GM19239 (cell line): ENCODE data around the gene SORCS2.

Experiments
- DNase-seq: peaks from one replicate; pipeline ENCODE4 v3.0.0; 2011; ENCODE audit warnings: low spot score; ENCODE audit not compliant: insufficient read length
- FAIRE-seq: peaks from 2 replicates; lab custom pipeline; 2011; peaks lifted over from hg19 to GRCh38; lab: Jason Lieb, UNC

The SORCS2 gene

DNA sequence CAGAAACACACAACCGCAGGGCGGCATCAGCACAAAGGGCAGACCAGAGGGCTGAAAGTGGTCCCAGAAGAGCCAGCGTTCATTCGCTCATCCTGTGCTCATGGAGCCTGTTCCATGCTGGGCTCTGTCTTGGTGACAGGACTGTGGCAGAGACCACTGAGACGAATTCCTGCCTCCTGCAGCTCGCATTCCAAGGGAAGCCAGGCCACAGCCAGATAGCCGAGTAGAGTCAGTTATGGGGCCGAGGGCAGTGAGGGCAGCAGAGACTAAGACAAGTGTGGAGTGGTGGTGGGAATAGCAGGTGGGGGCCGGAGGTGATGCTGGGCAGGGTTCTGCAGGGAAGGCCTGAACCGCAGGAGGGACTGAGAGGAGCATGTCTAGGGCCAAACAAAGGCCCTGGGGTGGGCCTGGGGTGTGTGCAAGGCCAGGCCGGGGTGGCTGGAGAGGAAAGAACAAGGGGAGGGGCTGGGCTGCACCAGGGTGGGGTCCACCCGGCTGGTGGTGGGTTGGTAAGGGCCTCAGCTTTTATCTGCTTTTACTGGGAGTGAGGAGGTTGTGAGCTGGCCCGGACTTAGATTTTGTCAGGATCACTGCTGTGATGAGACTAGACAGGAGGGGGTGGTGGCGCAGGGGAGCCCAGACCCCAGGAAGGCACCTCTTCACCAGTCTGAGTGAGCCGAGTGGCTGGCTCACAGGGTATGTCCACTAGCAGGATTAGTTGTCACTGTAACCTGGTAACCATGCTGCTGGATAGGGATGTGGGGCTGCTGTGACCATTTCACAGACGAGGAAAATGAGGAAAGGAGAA, 236.1 kb downstream of the SORCS2 start:
- FAIRE-seq (no peak), DNase-seq (no peak)

DNA sequence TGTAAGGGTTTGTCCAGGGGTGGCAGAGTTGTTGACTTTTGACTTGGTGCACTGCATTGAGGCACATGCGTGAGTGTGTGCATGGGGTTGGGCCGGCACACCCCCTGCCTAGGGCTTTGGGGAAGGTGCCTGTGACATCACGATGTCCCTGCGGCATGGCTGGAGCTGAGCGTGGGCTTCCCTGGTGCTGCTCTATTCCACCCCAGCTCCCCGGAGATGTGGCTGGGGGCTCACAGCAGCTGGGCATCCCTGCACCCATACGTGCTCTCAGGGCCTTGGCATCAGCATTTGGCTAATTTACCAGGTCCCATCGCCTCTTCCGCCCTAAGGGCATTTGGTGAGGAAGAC, 236.7 kb downstream of the SORCS2 start:
- DNase-seq: no peak
- no peak for FAIRE-seq

DNA sequence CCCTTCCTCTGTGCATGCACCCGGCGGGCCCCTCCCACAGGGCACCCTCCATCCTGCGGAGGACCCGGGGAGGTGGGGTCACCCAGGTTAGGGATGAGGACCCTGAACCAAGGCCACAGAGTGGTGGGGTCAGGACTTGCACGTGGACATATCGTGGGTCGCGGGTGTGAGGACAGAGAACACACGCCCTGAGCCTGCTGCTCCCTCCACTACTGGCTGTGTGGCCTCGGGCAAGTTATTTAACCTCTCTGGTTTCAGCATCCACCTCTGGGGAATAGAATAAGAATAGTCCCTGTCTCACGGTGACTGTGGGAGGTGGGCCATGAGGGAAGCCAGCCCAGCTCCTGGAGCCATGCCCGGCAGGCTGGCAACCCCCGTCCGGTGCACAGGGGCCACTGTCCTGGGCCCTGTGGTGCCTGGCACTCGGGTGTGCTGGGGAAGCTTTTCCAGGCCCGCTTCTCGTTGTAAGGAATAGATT, 237.3 kb downstream of the SORCS2 start:
- FAIRE-seq: no peak
- no peak for DNase-seq

DNA sequence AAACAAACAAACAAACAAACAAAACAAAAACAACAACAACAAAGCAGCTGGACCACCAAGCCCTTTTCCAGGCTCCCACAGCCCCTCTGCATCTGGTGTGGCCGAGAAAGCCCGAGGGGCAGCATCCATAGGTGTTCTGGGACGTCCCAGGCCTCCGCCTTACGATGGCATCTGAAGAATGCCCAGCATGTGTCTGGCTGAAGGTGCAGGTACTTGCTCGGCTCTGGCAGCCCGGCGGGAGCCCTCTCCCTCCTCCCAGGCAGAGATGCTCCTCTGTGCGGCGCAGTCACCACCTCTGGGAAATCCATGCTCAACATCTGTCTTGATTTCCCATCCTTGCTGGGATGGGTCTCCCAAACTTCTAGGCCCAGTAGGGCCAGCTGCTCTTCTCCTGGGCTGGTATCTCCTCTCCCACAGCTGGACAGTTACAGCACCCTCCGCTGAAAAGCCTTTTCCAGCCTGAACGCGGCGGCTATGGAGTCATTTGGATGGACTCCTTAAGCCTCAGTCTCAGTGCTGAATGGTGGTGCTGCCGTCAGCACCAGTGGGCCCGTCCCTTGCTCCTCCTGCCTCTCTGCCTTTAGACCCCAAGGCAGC, 238.1 kb downstream of the SORCS2 start:
- DNase-seq: no peak
- FAIRE-seq: no peak

DNA sequence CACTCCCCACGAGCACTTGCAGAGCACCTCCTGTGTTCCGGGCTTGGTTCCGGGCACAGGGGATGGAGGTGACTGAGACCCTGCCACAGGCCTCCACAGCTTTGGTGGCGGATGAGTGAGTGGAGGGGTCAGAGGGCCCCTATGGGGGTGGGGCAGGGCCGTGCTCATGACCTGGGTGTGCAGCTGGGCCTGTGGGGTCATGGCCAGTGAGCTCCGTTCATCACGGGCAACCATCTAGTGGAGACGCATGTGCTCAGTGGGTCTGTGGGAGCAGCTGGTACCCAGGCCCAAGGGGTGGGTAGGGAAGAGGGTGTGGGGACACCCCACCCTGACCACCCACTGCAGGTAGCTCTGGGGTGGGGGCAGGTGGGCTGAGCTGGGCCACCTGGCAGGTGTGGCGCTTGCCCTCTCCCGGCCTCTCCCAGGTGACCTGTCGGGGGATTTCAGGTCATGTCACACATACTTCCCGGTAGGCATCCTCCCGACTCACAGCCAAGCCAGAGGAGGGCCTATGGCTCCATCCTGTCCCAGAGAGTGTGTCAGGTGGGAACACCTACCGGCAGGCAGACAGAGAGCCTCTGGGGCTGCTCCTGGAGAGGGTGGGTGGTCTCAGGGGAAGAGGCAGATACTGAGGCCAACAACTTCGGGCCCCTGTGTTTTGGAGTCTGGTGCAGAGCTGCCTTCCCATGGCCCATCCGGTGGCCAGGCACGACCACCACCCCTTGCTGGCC, 238.8 kb downstream of the SORCS2 start:
- FAIRE-seq (no peak), DNase-seq (no peak)

DNA sequence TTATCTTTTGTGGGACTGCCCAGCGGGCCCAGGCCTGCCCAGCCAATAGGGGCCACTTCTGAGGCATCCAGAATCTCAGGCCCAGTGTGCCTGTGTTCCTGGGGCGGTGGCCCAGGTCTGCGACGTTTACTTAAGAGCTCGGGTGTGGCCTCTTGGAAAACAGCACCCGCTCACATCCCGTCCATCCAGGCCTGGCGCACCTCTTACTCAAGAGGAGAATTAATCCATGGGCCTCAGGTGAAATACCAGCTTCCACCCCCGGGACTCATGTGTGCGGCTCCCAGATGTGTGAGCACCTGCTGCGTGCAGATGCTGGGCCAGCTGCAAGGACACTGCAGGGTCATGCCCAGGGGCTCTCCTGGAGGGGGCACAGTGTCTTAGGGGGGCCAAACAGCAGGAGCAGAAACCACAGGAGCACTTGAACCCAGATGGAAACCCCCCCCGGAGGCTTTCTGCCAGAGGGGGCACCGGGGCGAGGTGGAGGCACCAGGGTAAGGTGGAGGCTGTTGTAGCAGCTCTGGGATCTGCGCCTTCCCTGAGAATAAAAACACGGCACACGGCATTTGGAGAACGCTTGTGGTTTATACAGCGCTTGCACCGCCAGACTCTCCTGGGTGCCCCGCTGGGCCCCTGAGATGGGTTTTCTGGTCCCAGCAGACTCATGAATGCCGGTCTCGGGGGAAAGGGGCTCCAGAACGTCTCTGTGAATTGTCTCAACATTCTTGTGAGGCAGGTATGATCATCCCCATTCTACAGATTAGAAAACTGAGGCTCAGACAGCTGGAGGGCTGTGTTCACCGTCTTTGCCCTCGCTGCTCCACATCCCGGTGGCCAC, 239.6 kb downstream of the SORCS2 start:
- DNase-seq: no peak
- no peak for FAIRE-seq

DNA sequence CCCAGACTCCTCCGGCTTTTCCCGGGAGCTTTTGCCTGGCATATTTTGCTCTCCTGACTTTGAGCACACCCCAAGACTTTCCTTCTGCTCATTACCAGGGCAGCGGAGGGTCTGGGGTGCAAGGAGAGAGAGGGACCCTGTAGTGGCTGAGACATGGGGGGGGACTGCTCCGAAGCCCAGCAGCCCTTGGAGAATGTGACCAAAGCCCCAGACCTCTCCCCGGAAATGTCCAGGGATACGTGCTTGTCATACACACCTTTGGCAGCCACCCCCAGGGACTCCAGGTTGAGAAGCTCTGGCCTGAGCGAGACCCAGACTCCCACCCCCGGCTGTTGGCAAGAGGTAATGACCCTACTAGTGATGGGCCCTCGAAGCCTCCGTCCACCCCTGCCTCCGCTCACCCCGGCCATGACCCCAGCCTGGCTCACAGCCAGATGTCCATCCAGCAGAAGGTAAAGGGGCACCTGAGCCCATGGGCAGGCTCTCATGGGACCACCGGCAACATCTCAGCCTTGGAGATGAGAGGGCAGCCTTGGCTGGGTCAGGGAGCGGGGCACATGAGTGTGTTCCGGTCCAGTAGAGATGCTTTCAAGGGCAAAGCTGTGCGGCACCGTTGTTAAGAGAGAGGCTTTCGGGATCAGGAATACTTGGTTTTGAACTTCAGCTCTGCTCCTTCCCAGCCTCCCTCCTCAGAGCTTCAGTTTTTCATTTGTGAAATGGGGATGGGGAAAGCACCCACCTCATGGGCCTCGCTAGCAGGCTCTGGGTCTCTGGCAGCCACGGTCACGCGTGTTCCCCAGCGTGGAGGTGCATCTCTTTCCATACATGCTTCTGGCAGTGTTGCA, 240.4 kb downstream of the SORCS2 start:
- DNase-seq (no peak), FAIRE-seq (no peak)

DNA sequence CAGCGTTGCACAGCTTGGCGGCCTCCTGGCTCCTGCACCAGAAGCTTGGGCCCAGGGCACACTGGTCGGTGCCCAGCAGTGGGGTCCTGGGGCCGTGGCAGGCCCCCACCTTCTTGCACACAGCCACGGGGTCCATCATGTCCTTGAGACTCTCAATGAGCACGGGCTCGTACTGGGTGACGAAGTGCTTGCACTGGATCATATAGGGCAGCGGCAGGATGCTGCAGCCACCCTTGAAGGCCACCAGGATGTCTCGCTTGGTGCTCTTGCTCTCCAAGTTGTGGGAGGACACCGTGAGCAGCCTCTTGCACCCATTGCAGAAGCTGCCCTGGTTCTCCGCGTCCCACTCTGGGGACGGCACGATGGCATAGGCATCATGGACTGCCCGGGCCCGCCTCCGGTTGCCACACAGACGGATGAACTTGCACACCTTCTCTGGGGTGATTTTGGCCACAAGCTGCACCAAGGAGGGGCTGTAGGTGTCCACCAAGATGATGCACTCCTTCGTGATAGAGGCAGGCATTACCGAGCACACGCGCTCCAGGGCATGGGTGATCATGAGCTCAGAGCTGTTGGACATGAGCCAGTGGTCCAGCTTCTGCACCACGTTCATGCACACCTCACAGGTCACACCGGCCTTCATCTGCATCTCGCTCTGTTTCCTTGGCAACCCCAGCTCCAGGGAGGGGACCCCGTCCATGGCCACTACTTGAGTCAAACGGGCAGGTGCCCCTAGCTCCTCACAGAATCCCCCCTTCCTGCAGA, 241.2 kb downstream of the SORCS2 start:
- no peak for FAIRE-seq
- no peak for DNase-seq

DNA sequence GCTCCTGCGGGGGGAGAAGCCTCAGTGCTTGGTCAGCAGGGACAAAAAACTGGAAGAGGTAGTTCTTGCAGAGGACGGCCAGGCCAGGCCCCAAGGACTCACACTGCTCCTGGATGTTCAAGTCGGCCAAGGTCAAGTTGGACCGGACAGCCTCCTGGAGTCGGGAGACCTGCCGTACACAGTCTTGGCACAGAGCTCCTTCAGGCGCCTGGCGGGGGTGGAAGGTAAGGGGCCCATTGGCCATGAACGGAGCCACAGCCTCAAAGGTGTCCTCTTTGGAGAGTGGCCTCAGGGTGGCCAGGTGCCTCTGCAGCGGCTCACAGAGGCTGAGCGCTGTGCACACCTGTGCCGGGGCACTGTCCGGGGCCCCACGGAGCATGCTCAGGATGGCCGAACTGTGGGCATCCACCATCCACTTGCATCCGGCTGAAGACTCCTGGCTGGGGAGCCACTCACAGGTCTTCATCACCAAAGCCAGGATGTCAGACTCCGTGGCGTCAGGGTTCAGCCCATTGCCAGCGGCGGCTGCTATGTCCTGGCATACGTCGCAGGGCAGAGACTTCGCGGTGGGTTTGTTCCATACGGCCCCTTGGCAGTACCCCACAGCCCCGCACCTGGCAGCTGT, 241.9 kb downstream of the SORCS2 start:
- FAIRE-seq: no peak

DNA sequence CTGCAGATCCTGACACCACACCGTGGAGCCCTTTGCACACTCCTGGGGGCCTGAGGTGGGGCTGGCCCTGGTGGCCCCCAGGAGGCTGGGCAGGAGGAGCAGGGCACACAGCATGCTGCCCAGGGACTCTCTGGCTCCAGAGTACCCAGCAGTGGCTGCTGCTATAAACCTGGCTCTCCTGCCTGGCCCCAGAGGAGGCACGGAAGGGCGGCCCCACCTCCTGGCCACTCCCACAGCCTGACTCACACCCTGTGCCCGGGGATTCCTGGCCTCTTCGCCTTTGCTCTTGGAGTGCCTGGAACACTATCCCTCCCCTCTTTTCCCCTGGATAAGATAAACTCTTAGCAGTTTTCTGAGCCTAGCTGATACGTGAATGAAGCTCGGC, 242.4 kb downstream of the SORCS2 start, which contains the start of gene PSAPL1:
TSS of gene PSAPL1 (minus strand) at position 165 of the 385 bp plus-strand sequence. CDS start at position 114, 51 bp downstream.
- no peak for FAIRE-seq
- DNase-seq: no peak

More for the DNA sequence above, 241.9 kb downstream of the SORCS2 start:
- no peak for DNase-seq

DNA sequence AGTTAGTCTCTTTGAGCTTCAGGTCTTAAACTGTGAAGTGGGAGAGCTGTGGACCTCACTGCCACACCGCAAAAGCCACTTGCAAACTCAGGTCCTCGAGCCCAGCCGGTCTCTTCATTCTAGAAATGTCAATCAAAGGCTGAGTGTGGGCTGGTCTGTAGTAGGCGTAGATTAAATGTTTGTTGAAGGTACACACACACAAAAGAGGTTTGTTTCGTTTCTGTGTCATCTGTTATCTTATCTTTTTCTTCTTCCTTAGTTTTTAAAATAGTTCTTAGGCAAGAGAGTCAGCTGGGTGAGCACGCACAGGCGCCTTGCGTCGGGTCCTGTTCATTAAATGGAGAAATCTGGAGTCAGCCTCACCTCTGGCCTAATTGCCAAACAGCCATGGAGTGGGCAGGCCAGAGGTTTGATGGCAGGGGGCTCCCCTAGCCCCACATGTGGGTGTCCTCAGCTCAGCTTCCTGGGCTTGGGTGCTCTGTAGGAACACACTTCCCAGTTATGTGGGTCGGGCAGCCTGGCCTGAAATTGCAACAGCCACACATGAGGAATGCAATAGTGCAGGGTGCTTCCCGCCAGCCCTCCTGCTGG, 243.2 kb downstream of the SORCS2 start:
- FAIRE-seq (no peak), DNase-seq (no peak)

DNA sequence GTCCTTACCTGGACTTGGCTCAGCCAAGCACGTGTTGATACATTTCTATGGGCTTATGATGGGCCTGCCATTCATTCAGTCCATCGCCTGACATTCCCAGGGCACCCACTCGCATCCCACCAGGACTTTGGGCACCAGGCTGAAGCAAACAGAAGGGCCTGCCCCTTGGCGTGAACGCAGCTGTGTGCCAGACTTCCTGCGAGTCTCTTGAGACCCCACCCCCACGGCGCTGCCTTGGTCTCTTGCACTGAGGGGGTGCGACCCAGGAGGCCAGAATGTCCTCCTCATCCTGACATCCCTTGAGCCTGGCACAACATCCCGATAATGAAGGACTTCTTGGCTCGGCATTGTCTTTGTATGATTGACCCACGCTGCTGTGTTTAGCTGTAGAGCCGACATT, 243.9 kb downstream of the SORCS2 start:
- FAIRE-seq (no peak), DNase-seq (no peak)

DNA sequence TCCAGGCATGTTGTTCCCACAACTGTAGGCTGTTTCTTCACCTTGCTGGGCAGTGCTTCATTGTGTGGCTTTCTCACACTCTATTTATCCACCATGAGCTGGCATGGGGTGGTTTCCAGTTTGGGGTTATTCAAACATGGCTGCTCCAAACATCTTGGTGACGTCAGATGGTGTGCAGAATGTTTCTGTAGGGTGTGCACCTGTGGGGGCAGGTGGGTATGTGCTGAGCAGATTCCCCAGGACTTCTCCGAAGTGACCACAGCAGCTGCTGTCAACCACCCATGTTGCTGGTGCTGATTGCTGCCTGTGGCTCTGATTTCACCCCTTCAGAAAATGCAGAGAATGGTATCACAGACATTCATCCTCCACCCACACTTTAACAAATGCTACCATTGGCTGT, 247.4 kb downstream of the SORCS2 start:
- FAIRE-seq (no peak), DNase-seq (no peak)

DNA sequence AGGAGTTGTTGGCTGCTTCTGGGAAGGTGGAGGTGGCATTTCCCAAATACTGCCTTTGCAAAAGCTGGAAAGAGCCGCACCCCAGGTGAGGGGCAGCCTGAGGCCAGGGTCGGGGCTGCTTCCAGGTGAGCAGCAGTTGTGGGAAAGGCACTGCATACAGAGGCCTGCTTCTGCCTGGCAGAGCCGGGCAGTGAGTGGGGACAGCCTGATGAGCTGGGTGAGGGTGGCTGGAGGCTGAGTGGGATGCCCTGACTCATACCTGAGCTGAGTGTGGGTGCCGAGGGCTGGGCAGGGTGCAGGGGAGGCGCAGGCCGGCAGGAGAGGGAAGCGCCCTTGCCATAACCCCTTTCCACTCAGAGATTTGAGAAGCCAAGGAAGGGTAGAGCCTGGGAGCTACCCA, 248.9 kb downstream of the SORCS2 start:
- DNase-seq: no peak
- no peak for FAIRE-seq

DNA sequence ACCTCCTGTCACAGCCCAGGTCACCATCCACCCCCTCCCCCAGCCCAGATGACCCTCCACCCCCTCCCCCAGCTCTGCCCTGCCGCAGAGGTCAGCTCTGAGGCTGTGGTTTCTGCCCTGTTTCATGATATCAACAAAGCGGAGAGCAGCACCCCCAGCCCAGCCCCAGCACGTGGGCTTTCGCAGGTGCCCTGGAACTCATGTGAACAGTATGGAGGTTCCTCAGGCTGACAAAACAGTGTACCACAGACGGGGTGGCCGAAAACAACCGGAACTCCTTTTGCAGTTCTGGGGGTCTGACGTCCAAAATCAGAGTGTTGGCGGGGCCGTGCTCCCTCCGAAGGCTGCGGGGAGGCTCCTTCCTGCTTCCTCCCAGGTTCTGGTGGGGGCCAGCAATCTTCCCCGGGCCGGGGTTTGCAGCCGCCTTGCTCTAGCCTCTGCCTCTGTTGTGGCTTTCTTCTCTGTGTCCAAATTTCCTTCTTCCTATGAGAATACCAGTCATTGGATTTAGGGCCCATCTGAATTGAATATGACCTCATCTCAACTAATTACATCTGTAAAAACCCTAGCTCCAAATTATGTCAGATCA, 250.3 kb downstream of the SORCS2 start:
- no peak for FAIRE-seq
- DNase-seq: no peak

DNA sequence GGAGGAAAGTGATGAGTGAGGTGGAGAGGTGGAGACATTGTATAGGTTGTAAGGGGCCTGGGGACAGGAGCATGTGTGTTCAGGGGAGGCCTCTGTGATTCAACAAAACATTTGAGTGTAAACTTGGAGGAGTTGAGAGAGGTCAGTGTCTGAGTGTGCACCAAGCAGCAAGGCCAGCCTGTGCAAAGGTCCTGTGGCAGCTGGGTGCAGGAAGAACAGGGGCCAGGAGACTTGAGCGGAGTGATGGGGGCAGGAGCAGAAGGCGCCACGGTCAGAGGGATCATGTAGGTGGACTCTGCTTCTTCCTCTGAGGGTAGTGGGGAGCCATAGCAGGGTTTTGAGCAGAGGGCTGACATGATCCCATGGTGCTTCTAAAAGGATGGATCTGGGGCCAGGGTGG, 252.0 kb downstream of the SORCS2 start:
- no peak for FAIRE-seq

DNA sequence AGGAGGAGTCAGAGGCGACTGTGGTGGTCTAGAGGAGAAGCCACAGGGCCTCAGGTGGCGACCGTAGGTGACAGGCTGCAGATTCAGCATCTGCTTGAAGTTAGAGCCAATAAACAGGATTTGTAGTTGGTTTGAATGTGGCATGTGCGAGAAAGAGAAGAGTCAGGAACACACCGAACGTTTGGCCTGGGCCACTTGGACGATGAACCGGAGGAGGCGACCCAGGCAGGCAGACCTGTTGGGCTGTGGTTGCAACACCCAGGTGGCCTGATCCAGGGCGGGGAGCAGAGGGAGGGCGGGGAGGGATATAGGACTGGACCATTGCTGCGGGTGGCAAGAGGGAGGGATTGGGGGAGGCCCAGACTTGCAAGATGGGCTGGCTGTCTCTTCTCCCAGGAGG, 252.4 kb downstream of the SORCS2 start:
- FAIRE-seq (no peak), DNase-seq (no peak)

More for the DNA sequence above, 252.0 kb downstream of the SORCS2 start:
- no peak for DNase-seq
